HG03039 (cell line): ENCODE measurements around the gene SYNE1.
A peak's percentile ranks its signal among the peaks of the same experiment; 100 is the strongest.

ENCODE experiments used
- ATAC-seq: cut with Tn5 transposase; IDR thresholded peaks from one replicate; pipeline ENCODE4 v1.9.1; 2021; ENCODE audit warnings: mild to moderate bottlenecking, moderate library complexity; ENCODE audit not compliant: unreplicated experiment

SYNE1 gene

DNA sequence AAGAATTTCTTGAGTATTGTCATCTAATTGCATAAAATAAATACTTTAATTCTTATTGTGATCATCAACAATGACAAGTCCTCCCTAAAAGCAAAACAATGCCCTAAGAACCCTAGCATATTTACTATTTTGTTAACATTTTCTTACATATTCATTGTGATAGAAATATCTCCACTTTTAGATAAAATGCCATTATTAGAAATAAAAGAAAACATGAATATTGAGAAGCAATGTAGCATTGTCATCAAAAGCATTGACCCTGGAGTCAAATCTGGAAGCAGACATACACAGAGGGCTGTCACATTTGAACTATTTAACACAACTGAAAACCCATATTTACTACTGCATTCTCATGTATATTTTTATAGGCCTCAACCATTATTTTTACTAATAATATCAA lies 257.7 kb downstream of the SYNE1 start:
- no peak for ATAC-seq

DNA sequence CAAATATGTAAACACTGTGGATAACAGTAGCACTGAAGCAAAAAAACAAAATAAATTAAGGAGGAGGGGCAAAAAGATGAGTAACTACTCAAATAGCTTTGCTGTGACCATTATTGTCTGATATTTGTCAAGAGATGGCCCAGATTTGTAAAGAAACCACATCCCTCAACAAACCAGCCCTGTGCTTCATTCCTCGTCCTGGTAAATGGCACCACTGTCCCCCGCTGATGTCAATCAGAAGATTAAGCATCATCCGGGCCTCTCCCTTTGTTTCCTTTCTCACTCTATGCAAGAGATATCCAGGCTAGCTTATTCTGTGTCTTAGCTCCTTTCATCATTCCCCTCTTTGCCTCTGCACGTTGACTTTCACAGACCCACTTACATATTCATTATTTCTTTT lies 259.0 kb downstream of the SYNE1 start:
- ATAC-seq: no peak

DNA sequence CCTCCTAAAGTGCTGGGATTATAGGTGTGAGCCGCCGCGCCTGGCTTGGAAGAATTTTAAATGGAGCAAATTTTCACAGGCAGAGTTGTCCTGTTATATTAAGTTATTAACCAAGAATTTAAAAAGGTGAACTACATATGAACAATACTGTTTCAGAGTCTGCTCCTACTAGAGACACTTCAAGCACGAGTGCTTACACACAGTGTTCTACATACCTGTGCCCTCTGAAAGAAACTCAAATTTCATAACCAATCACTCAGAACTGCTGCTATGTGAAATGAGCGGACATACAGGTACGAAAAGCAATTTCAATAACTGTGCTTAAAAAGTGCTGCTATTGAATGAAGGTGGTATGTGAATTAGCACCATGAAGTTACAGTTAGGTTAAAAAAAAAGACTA lies 262.0 kb downstream of the SYNE1 start:
- no peak for ATAC-seq

DNA sequence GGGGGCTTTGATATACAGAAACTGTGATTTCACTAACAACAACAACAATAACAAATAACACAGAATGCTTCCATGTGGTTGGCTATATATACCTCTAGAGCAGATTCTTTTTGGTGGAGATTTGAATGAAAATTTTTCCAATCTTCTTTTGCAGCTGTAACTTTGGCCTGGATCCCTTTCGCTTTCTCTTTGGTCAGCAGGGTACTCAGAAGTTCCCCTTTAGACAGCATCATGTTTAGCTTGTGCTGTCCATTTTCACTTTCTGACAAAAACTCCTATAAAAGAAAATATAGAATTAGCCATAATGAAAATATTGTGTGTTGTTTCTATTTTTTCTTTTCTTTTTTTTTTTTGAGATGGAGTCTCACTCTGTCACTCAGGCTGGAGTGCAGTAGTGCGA lies 264.2 kb downstream of the SYNE1 start:
- ATAC-seq: no peak

DNA sequence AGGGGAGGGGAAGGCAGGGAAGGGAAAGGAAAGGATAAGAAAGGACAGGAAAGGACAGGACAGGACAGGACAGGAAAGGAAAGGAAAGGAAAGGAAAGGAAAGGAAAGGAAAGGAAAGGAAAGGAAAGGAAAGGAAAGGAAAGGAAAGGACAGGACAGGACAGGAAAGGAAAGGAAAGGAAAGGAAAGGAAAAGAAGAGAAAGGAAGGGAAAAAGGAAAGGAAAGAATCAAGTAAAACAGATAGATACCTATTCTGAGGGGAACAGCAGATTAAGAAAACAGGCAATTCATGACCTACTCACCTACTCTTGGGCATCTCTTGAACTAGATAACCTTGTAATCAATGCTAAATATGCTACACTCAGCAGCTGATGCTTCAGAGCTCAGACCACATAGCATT lies 265.4 kb downstream of the SYNE1 start:
- no peak for ATAC-seq

DNA sequence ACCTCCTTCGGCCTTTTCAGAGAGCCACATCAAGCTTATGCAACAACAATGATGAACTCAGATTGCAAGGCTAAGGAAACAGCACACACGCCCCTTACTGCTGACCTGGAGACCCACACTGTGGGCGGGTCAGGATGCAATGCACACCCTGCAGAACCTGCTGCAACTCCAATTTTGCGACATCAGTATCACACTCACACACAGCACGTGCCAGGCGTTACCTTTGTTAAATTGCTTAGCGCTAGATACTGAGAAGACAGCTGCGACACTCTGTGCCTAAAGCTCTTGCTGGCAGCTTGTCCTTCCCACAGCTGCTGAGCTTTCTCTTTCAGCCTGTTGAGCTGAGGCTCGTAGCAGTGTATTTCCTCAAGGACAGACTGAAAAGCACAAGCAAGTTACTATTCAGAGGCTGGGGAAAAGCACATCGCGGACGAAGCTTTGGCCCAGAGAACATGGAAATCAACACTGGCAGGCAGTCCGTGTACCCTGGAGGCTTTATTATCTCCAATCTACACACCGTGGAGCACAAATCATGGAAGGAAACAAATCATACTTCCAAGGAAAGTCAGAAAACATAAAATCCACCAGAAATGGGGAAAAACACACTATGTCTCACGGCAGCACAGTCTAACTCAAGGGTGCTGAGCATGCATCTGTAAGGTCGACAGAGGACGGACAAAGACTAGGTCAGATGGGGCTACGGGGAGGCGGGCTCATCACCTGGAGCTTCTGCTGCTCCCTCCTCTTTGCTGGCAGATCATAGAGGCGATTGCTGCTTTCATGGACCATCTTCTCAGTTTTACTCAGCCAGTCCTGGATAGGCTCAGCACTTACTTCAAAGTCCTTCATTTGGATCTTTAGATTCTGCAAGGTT lies 268.2 kb downstream of the SYNE1 start:
- ATAC-seq: no peak

DNA sequence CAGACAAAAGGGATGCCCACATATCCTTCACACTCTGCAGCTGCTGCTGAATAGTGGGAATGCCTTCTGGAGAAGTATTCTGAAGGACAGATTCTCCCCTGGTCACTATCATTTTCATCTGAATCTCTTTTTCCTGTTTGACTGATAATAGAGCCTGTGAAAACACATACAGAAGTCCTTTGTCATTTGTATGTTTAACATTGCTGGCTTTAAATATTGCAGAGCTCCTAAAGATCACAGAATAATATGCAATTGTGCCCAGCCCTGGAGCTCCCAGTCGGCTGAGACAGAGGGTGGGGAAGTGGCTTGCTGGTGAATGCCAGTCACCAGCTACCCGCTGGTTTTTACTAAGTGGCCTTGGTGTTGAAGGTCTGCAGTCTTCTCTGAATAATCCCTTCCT lies 272.3 kb downstream of the SYNE1 start:
- no peak for ATAC-seq

DNA sequence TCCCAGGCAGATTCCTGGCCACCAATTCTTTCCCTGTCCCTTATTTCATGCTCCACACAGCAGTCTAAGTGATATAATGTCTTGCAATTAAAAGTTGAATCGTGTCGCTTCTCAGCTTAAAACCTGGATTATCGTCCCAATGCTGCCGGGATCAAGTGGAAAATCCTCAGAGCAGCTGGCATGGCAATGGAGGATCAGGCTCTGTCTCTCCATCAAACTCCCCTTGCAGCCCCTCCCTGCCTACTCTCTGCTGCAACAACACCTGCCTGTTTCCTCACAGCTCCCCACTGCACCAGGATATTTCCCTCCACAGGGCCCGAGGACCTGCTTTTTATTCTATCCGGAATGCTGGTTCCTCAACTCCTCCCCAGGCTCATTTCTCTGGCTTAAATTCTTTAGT lies 277.1 kb downstream of the SYNE1 start:
- ATAC-seq: no peak

DNA sequence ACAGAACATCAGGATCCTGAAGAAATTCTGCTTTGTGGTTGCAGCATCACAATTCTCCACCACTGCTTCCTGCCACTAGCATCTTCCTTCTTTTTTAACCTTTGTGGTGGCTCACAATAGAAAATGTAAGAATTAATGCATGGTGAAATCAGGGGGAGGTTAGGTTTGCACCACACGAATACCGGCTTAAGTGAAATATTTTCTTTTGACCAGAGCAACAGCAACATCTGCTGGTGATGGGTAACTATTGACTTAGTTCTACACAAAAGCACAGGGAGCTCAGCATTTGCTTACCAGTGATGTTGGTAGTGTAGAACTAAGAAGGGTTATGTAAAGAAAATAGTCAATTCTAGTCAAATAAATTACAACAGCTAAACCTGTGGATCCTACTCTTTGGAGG lies 280.5 kb downstream of the SYNE1 start:
- peak; percentile 65 for ATAC-seq

DNA sequence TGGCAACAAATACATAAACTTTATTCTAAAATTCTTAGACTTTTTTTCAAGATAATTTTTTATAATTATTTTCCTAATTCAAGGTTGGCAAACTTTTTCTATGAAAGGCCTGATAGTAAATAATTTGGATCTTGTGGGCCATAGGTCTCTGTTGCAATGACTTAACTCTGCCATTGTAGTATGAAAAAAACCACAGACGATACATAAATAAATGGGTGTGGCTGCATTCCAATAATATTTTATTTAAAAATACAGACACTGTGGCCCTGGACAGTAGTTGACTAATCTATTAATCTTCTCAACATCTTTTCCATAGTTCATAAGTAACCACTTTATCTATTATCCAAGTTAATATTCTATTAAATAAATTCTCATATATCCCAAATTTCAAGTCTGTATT lies 281.1 kb downstream of the SYNE1 start:
- no peak for ATAC-seq

DNA sequence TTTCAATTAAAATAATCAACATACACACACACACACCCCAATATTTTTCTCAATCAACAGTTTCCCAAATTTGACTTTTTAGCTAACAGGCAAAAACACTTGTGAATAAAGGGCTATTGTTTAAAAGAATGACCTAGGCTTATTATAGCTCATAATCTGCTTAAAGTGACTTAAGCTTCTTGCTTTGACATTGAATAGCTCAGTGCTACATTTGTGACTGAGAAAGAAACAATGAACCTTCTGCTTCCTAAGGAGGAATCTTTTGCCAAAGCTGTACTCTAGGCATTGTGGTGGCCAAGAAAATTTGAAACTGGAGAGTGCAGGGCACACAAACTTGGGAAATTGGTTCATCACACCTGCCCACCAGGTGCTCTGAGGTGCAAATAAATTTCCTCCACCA lies 282.0 kb downstream of the SYNE1 start:
- ATAC-seq: no peak

DNA sequence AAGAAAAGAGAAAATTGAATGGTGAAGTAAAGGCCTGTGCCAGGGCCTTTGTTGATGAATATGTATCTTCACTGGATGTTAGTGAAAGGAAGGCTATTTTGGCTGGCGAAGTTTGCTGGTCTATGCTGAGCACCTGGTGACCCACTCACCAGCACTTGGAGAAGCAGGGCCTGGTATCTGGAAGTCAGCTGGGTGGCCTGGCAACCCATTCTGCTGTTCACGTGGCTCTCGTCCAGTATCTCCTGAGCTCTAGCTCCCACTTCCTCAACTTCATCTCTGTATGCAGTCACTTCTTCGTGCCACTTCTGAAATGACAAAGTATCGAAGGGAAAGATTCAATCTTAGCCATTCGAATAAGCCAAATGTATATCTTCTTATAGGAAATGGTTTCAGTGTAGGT lies 283.7 kb downstream of the SYNE1 start:
- no peak for ATAC-seq

DNA sequence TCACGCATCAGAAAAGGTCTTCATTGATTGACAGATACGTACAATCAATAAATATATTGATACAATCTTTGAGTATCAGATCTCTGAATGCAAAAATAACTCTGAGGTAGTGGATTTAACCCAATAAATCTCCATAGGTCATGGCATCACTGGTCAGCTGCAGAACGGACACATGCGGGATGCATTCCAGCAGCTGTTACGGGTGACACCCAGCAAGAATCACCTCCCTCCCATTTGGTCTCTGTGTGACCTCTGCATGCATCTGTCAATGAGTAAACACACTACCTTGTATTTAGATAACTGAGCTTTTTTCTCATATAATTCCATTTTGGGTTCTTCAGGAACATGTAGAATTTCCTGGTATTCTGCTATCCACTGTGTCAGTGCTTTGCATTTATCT lies 285.4 kb downstream of the SYNE1 start:
- no peak for ATAC-seq

DNA sequence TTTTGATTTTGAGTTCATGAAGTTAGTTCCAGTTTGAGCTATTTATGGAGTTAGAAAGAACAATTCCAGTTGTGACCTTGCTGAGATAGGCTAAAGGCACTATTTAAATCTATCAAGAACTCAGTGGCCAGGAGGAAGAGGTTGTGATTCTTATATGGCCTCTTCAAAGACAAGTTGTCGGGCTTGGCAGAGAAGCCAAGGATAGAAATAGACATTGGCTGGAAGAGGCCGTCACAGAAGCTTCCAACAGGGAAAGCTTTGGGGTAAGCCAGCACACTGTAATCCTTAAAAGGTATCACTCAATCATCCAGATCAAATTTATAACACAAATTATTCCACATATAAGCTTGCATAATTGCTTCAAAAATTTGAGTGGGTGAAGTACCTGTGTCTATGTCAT lies 286.1 kb downstream of the SYNE1 start:
- no peak for ATAC-seq

DNA sequence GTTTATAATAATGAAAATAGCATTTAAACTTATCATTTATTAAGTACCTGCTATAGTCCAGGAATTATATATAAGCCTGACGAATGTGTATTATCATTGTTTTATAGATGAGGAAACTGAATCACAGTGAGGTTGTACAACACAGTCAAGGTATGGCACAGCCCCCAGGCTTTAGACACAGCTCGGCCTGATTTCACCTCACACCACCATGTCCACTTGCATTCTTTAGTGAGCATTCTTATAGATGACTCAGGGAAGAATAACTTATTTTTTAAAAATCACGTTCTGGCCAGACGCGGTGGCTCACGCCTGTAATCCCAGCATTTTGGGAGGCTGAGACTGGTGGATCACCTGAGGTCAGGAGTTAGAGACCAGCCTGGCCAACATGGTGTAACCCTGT lies 289.0 kb downstream of the SYNE1 start:
- ATAC-seq: no peak

DNA sequence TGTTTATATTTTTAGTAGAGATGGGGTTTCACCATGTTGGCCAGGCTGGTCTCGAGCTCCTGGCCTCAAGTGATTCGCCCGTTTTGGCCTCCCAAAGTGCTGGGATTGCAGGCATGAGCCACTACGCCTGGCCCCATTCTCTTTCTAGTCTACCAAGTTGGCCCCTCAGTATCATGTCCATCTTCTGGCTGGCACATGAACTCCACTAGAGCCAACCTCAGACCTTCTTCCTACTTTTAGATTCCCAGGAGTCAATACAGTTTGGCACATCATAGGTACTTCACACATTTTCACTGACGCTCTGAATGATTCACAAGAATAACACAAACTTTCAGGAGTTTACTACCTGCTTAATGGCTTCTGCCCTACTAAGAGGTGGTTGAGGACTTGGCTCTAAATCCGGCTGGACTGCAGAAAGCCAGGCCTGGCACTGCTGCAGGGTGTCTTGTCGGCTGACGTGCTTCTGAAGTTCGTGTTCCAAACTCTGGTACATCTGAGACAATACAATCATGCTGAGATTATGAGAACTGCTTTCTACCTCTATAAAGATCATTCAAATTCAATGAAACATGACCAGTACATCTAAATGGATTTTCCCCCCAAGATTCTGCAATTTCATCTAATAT lies 293.3 kb downstream of the SYNE1 start:
- no peak for ATAC-seq

DNA sequence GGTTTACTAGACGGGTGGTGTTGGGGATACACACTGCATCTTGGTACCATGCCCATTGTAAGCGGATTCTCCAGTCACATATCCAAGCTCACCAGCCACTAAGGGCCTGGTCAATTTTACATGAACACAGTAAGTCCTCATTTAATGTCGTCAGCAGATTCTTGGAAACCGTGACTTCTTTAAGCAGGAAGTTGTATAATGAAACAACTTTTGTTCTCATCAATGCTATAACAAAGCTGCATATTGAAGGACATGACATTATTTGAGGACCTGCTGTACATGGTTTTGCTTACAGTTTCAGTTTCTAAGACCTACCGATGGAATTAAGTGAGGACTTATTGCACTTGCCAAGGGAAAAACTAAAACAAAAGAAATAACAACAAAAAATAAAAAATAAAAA lies 295.6 kb downstream of the SYNE1 start:
- no peak for ATAC-seq

DNA sequence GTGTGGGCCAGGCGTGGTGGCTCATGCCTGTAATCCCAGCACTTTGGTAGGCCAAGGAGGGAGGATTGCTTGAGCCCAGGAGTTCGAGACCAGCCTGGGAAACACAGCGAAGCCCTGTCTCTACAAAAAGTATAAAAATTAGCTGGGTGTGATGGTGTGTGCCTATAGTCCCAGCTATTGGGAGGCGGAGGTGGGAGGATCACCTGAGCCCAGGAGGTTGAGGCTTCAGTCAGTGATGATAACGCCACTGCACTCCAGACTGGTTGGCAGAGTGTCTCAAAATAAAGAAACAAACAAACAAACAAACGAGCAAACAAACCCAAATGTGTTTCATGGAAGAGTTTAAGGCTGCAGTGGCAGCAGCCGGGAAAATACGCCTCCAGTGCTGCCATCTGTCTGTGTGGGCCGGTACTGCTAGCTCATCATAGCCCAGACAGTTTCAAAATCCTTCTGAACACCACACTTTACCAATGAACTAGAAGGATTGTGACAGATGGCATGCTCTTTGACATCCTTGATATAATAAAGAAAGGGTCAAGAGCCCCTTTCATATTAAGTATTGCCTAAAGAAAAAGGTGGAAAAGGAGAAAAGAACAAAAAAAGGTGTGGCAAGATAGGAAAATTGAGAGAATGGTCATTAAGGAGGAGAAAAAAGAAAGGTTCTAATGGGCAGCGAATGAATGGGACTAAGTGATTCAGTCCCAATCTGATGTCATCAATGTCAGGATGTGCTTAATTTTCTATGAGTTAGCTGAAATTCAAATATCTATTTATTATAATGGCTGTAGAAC lies 298.6 kb downstream of the SYNE1 start:
- peak; percentile 82 for ATAC-seq

DNA sequence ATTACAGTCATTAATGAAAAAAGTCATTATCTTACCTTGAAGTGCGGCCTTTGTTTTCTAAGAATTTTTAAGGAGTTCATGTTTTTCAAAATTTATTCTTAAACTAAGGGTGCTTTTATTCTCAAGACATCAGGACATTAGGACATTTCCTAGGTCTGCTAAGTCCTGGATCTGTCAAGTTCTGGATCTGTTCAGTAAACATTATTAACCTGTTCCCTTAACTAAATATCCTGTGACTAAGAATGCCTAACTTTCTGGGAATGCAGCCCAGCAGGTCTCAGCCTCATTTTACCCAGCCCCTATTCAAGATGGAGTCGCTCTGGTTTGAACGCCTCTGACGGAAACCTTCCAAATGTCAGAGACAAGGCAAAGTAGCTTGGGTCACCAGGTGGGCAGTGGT lies 302.6 kb downstream of the SYNE1 start:
- ATAC-seq: no peak

DNA sequence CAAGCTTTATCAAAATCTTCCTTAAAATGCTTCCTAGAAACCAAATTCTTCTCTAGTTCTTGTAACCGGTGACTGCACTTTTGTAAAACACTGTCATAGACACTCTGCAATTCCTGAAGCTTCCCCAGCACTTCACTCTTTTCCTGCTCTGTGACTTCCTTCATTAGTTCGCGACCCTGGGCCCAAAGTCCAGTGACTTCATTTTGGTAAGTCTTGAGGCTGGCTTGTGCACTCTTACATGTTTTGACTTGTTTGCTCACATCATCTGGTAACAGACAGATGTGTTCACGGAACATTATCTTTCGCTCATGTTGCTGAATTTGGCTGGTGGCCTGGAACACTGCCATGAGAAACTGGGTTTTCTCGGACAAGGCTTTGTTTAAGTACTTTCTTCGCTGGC lies 306.2 kb downstream of the SYNE1 start:
- no peak for ATAC-seq

DNA sequence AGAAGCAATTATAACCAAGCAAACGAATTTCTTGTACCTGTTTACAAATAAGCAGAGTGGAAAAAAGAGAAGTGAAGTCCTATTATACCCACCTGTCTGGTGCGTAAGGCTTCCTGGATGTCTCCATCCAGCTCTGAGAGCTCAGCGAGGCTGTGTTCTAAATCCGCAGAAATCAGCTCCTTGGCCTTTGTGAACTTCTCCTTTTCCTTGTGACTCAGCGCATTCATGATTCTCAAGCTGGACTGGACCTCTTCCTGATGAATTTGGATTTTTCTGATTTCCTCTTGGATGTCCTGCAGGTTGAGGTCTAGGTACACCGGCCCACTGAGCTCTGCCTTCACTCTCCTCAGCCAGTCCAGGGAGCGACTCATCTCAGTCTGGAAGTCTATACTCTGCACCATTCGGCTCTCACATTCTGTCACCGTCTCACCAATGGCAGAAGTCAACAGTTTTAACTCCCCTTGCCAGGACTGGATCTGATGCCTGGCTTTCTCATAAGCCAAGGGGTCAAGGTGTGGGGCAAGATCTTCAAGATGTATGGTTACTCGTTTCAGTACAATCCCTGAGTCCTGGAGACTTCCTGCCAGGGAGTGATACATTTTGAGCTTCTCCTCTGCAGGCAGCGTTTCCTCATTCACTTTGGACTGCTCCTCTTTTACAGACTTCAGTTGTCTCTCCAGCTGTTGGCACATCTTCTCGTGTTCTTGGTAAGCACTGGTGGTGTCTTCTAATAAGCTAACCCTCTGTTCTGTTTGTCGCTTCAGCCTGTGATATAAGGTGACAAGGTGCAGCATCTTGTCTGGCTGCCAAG lies 307.3 kb downstream of the SYNE1 start:
- no peak for ATAC-seq
